SK-N-MC (cell line): ENCODE measurements around the gene SLC39A13.

Experiments
- EZH2 ChIP-seq: fragments of 200-600 bp; sonication (generic); IDR thresholded peaks from one replicate; pipeline ENCODE4 v1.6.1; 2017; ENCODE audit warnings: antibody characterized with exemption
- FOXP2 ChIP-seq: optimal IDR thresholded peaks from 2 replicates; pipeline ENCODE3; 2011; ENCODE audit warnings: mild to moderate bottlenecking, moderate library complexity; ENCODE audit not compliant: insufficient read depth; ENCODE audit errors: extremely low read length, control extremely low read depth
- POLR2AphosphoS5 ChIP-seq: IDR thresholded peaks from 2 replicates; pipeline ENCODE4 v1.6.1; 2012; ENCODE audit warnings: mild to moderate bottlenecking, low read depth, low read length, borderline replicate concordance

- TF ChIP-seq POLR2AphosphoS5, result no peak
- TF ChIP-seq EZH2, result no peak
- no peak for TF ChIP-seq FOXP2
These were observed 27.3 kb downstream of the SLC39A13 start for GRCh38 chr11:47435687-47436086.
